HEK293 (cell line): Measurements from ENCODE around the gene HTR4.

Experiments
- CTCF ChIA-PET: fragments of 350-600 bp; formaldehyde crosslinking; extraction: SDS; loops from one replicate; lab custom pipeline; 2021; ENCODE audit warnings: antibody characterized with exemption; lab: Yijun Ruan, JAX
- POLR2A ChIA-PET: fragments of 300-600 bp; formaldehyde crosslinking; extraction: SDS; loops from one replicate; lab custom pipeline; 2020; ENCODE audit warnings: antibody characterized with exemption, inconsistent platforms; lab: Yijun Ruan, JAX
- H3K27ac ChIP-seq: fragments of 200-500 bp; sonication (Bioruptor generic); 2 replicates; pipeline ENCODE4 v1.5.1; 2014; ENCODE audit warnings: low read depth, low read length, control low read depth, inconsistent platforms; ENCODE audit errors: extremely low read depth
- H3K36me3 ChIP-seq, 2 experiments: fragments of 200-500 bp in 1 of 2; sonication (Bioruptor generic) in 1 of 2; 1 replicate in 1 of 2; 2 replicates in 1 of 2; pipeline ENCODE4 v1.5.1; 2014 to 2017; ENCODE audit warnings: inconsistent platforms in 2 of 2, low read length in 2 of 2; ENCODE audit not compliant: control insufficient read depth in 2 of 2, insufficient read depth in 1 of 2
- H3K4me1 ChIP-seq: fragments of 200-500 bp; sonication (Bioruptor generic); 2 replicates; pipeline ENCODE4 v1.5.1; 2014; ENCODE audit warnings: mild to moderate bottlenecking, low read length, inconsistent platforms; ENCODE audit not compliant: control insufficient read depth, insufficient read depth
- H3K4me3 ChIP-seq: 2 replicates; pipeline ENCODE4 v1.5.1; 2011; ENCODE audit warnings: low read depth, mild to moderate bottlenecking, control low read depth, low read length, moderate library complexity
- H3K9me3 ChIP-seq: fragments of 200-500 bp; sonication (Bioruptor generic); 2 replicates; pipeline ENCODE4 v1.5.1; 2014; ENCODE audit warnings: low read depth, low read length, inconsistent platforms; ENCODE audit not compliant: control insufficient read depth, insufficient read depth
- CTCF ChIP-seq: fragments of 450-650 bp; formaldehyde crosslinking; IDR thresholded peaks from 2 replicates; pipeline ENCODE4 v1.5.1; 2016; ENCODE audit warnings: missing biosample characterization, missing genetic modification characterization
- EGR2 ChIP-seq: fragments of 450-650 bp; formaldehyde crosslinking; IDR thresholded peaks from 2 replicates; pipeline ENCODE4 v1.5.1; 2016; ENCODE audit warnings: low read depth, missing biosample characterization, missing genetic modification characterization
- ELK4 ChIP-seq: IDR thresholded peaks from 2 replicates; pipeline ENCODE4 v1.6.1; 2011; ENCODE audit warnings: mild to moderate bottlenecking, low read depth, low read length, borderline replicate concordance
- GLI4 ChIP-seq: fragments of 450-650 bp; formaldehyde crosslinking; IDR thresholded peaks from 2 replicates; pipeline ENCODE4 v1.5.1; 2016; ENCODE audit warnings: missing biosample characterization, missing genetic modification characterization
- KLF7 ChIP-seq: fragments of 450-650 bp; formaldehyde crosslinking; IDR thresholded peaks from 2 replicates; pipeline ENCODE4 v1.5.1; 2016; ENCODE audit warnings: missing biosample characterization, missing genetic modification characterization, borderline replicate concordance
- ZBTB8A ChIP-seq: fragments of 450-650 bp; formaldehyde crosslinking; IDR thresholded peaks from 2 replicates; pipeline ENCODE4 v1.5.1; 2016; ENCODE audit warnings: missing biosample characterization, missing genetic modification characterization
- ZNF175 ChIP-seq: fragments of 450-650 bp; formaldehyde crosslinking; IDR thresholded peaks from 2 replicates; pipeline ENCODE4 v1.5.1; 2016; ENCODE audit warnings: missing biosample characterization, missing genetic modification characterization
- ZNF514 ChIP-seq: fragments of 450-650 bp; formaldehyde crosslinking; IDR thresholded peaks from 2 replicates; pipeline ENCODE4 v1.5.1; 2016; ENCODE audit warnings: missing biosample characterization, missing genetic modification characterization
- ZNF544 ChIP-seq: fragments of 450-650 bp; formaldehyde crosslinking; IDR thresholded peaks from 2 replicates; pipeline ENCODE4 v1.5.0; 2017; ENCODE audit warnings: missing biosample characterization, missing genetic modification characterization
- ZNF768 ChIP-seq: fragments of 450-650 bp; formaldehyde crosslinking; IDR thresholded peaks from 2 replicates; pipeline ENCODE4 v1.5.1; 2018; ENCODE audit warnings: missing biosample characterization, mild to moderate bottlenecking, missing genetic modification characterization
- ZNF776 ChIP-seq: fragments of 450-650 bp; formaldehyde crosslinking; IDR thresholded peaks from 2 replicates; pipeline ENCODE4 v1.5.0; 2017; ENCODE audit warnings: missing biosample characterization, missing genetic modification characterization, borderline replicate concordance
- ZSCAN30 ChIP-seq: fragments of 450-650 bp; IDR thresholded peaks from 2 replicates; pipeline ENCODE4 v1.5.1; 2018; ENCODE audit warnings: missing biosample characterization, mild to moderate bottlenecking, missing genetic modification characterization, moderate library complexity
- TF ChIP-seq, protein P1 (sequence below): fragments of 450-650 bp; formaldehyde crosslinking; IDR thresholded peaks from 2 replicates; pipeline ENCODE4 v1.5.1; 2016; ENCODE audit warnings: missing biosample characterization, missing genetic modification characterization
- TF ChIP-seq, protein P2 (sequence below): fragments of 450-650 bp; formaldehyde crosslinking; IDR thresholded peaks from 2 replicates; pipeline ENCODE4 v1.5.1; 2016; ENCODE audit warnings: missing biosample characterization, missing genetic modification characterization
- TF ChIP-seq, protein P3 (sequence below): fragments of 450-650 bp; formaldehyde crosslinking; IDR thresholded peaks from 2 replicates; pipeline ENCODE4 v1.5.1; 2016; ENCODE audit warnings: missing biosample characterization, missing genetic modification characterization

Gene HTR4

DNA sequence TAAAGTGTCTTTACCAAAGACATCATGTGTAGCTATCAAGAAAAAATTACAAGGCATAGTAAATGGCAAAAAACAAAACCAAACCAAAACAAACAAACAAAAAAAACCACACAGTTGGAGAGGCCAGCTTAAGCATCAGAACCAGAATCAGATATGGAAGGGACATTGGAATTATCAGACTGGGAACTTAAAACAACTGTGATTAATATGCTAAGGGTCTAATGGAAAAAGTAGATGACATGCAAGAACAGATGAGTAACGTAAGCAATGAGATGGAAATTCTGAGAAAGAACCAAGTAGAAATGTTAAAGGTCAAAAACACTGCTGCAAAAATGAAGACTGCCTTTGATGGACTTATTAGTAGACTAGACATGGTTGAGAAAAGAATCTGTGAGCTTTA is 194.7 kb downstream of the HTR4 start (continued):
- TF ChIP-seq ZNF544 (tag by site-specific recombination) (no peak), CTCF (tag by site-specific recombination) (no peak), ZSCAN30 (tag by site-specific recombination) (no peak)

GRCh38 chr5:148458036-148458888 is 196.1 kb downstream of the HTR4 start:
- TF ChIP-seq, protein P1, sequence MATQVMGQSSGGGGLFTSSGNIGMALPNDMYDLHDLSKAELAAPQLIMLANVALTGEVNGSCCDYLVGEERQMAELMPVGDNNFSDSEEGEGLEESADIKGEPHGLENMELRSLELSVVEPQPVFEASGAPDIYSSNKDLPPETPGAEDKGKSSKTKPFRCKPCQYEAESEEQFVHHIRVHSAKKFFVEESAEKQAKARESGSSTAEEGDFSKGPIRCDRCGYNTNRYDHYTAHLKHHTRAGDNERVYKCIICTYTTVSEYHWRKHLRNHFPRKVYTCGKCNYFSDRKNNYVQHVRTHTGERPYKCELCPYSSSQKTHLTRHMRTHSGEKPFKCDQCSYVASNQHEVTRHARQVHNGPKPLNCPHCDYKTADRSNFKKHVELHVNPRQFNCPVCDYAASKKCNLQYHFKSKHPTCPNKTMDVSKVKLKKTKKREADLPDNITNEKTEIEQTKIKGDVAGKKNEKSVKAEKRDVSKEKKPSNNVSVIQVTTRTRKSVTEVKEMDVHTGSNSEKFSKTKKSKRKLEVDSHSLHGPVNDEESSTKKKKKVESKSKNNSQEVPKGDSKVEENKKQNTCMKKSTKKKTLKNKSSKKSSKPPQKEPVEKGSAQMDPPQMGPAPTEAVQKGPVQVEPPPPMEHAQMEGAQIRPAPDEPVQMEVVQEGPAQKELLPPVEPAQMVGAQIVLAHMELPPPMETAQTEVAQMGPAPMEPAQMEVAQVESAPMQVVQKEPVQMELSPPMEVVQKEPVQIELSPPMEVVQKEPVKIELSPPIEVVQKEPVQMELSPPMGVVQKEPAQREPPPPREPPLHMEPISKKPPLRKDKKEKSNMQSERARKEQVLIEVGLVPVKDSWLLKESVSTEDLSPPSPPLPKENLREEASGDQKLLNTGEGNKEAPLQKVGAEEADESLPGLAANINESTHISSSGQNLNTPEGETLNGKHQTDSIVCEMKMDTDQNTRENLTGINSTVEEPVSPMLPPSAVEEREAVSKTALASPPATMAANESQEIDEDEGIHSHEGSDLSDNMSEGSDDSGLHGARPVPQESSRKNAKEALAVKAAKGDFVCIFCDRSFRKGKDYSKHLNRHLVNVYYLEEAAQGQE (tag by site-specific recombination) = no peak
- TF ChIP-seq, protein P2, sequence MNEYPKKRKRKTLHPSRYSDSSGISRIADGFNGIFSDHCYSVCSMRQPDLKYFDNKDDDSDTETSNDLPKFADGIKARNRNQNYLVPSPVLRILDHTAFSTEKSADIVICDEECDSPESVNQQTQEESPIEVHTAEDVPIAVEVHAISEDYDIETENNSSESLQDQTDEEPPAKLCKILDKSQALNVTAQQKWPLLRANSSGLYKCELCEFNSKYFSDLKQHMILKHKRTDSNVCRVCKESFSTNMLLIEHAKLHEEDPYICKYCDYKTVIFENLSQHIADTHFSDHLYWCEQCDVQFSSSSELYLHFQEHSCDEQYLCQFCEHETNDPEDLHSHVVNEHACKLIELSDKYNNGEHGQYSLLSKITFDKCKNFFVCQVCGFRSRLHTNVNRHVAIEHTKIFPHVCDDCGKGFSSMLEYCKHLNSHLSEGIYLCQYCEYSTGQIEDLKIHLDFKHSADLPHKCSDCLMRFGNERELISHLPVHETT = no peak
- no peak for TF ChIP-seq ZNF514 (tag by site-specific recombination)
- TF ChIP-seq, protein P3, sequence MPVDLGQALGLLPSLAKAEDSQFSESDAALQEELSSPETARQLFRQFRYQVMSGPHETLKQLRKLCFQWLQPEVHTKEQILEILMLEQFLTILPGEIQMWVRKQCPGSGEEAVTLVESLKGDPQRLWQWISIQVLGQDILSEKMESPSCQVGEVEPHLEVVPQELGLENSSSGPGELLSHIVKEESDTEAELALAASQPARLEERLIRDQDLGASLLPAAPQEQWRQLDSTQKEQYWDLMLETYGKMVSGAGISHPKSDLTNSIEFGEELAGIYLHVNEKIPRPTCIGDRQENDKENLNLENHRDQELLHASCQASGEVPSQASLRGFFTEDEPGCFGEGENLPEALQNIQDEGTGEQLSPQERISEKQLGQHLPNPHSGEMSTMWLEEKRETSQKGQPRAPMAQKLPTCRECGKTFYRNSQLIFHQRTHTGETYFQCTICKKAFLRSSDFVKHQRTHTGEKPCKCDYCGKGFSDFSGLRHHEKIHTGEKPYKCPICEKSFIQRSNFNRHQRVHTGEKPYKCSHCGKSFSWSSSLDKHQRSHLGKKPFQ (tag by site-specific recombination) = no peak
- TF ChIP-seq ZNF776 (tag by site-specific recombination) = no peak
- no peak for TF ChIP-seq EGR2 (tag by site-specific recombination)
- no peak for TF ChIP-seq ZBTB8A (tag by site-specific recombination)
- TF ChIP-seq ELK4 = no peak
- no peak for TF ChIP-seq GLI4 (tag by site-specific recombination)
- no peak for TF ChIP-seq ZNF768 (tag by site-specific recombination)
- TF ChIP-seq ZNF175 (tag by site-specific recombination) = no peak
- TF ChIP-seq KLF7 (tag by site-specific recombination) = no peak
- Histone ChIP-seq H3K27ac (no peak overlapping the region), H3K36me3 (no peaks in the 10 kb centered on the region), H3K4me3 (no peak overlapping the region), H3K9me3 (no peaks in the 10 kb centered on the region), H3K4me1 (no peaks in the 10 kb centered on the region)
- ChIA-PET CTCF (interaction anchor here (0.6 to 2.7 kb wide), 3 partner anchors 15 to 272 kb away, joined by 3 to 18 read pairs (median 9); no protein-coding TSS in a partner anchor), POLR2A (interaction anchor here (0.5 kb wide), 1 partner anchor 10 kb away, joined by 3 read pairs; no protein-coding TSS in a partner anchor)
